GM12878 (cell line): Measurements from ENCODE around the gene UHRF1. TPM values are rescaled to one million over a fixed set of nuclear protein-coding genes. Genes with fewer than 3 reads are reported as not detected.

ENCODE experiments used
- ASH2L ChIP-seq: fragments of 300-600, 200-600 bp; sonication (generic); IDR thresholded peaks from 2 replicates; pipeline ENCODE4 v1.6.1; 2017; ENCODE audit warnings: low read depth, mild to moderate bottlenecking, borderline replicate concordance
- ATF3 ChIP-seq: IDR thresholded peaks from 2 replicates; pipeline ENCODE4 v1.6.1; 2011; ENCODE audit warnings: low read depth, mild to moderate bottlenecking, low read length, moderate library complexity, borderline replicate concordance; ENCODE audit errors: extremely low read depth
- CTCF ChIP-seq, 3 experiments: IDR thresholded peaks in 2 of 3; conservative IDR thresholded peaks in 1 of 3; 2 replicates each; pipeline ENCODE4 v1.5.1; 2011; ENCODE audit warnings: low read depth in 3 of 3, low read length in 3 of 3, mild to moderate bottlenecking in 3 of 3, control low read depth in 2 of 3, moderate library complexity in 2 of 3, inconsistent platforms in 1 of 3, mixed read lengths in 1 of 3; ENCODE audit not compliant: control insufficient read depth in 2 of 3, insufficient read depth in 1 of 3; ENCODE audit errors: extremely low read depth in 1 of 3
- EP300 ChIP-seq, 2 experiments: fragments of 150-350 bp in 1 of 2; IDR thresholded peaks; 2 replicates each; pipeline ENCODE4 v1.6.1; 2011 to 2012; ENCODE audit warnings: low read depth in 2 of 2, low read length in 2 of 2, borderline replicate concordance in 1 of 2, improper control_type of control experiment in 1 of 2, inconsistent platforms in 1 of 2; ENCODE audit not compliant: control insufficient read depth in 1 of 2
- FOS ChIP-seq: IDR thresholded peaks from 3 replicates; pipeline ENCODE4 v1.6.1; 2011; ENCODE audit warnings: borderline replicate concordance; ENCODE audit not compliant: insufficient read length; ENCODE audit errors: extremely low read depth
- HDAC2 ChIP-seq: fragments of 200-600 bp; sonication (generic); IDR thresholded peaks from 2 replicates; pipeline ENCODE4 v1.6.1; 2017
- MAX ChIP-seq: IDR thresholded peaks from 2 replicates; pipeline ENCODE4 v1.6.1; 2012; ENCODE audit warnings: low read depth, low read length, improper control_type of control experiment
- MTA2 ChIP-seq: fragments of 450-650 bp; IDR thresholded peaks from 2 replicates; pipeline ENCODE4 v1.6.1; 2016; ENCODE audit warnings: low read depth, mild to moderate bottlenecking, moderate library complexity
- NFIC ChIP-seq: IDR thresholded peaks from 2 replicates; pipeline ENCODE4 v1.6.1; 2012; ENCODE audit warnings: low read depth, mild to moderate bottlenecking, inconsistent platforms, low read length, moderate library complexity
- NFXL1 ChIP-seq: fragments of 450-650 bp; IDR thresholded peaks from 2 replicates; pipeline ENCODE4 v1.6.1; 2017; ENCODE audit warnings: antibody characterized with exemption, mild to moderate bottlenecking, borderline replicate concordance
- NKRF ChIP-seq: fragments of 450-650 bp; conservative IDR thresholded peaks from 2 replicates; pipeline ENCODE4 v1.6.1; 2017; ENCODE audit warnings: mild to moderate bottlenecking, moderate library complexity
- NR2F1 ChIP-seq: fragments of 450-650 bp; conservative IDR thresholded peaks from 2 replicates; pipeline ENCODE4 v1.6.1; 2017; ENCODE audit warnings: mild to moderate bottlenecking
- NRF1 ChIP-seq: conservative IDR thresholded peaks from 2 replicates; pipeline ENCODE4 v1.6.1; 2011; ENCODE audit warnings: mild to moderate bottlenecking, low read depth, low read length, improper control_type of control experiment
- RB1 ChIP-seq: fragments of 450-650 bp; formaldehyde crosslinking; IDR thresholded peaks from 2 replicates; pipeline ENCODE4 v1.6.1; 2017; ENCODE audit warnings: mild to moderate bottlenecking, borderline replicate concordance
- RELB ChIP-seq: fragments of 450-650 bp; IDR thresholded peaks from 2 replicates; pipeline ENCODE4 v1.6.1; 2017; ENCODE audit warnings: low read depth, mild to moderate bottlenecking, moderate library complexity
- SPI1 ChIP-seq: IDR thresholded peaks from 2 replicates; pipeline ENCODE4 v1.6.1; 2011; ENCODE audit warnings: low read depth, mild to moderate bottlenecking, low read length, moderate library complexity, borderline replicate concordance; ENCODE audit not compliant: insufficient read depth
- SREBF2 ChIP-seq: IDR thresholded peaks from 2 replicates; pipeline ENCODE4 v1.6.1; 2012; ENCODE audit warnings: mild to moderate bottlenecking, low read length
- TCF12 ChIP-seq: IDR thresholded peaks from 2 replicates; pipeline ENCODE4 v1.6.1; 2011; ENCODE audit warnings: low read depth, mild to moderate bottlenecking, low read length
- YY1 ChIP-seq: IDR thresholded peaks from 2 replicates; pipeline ENCODE4 v1.6.1; 2011; ENCODE audit warnings: low read depth, mild to moderate bottlenecking, low read length
- polyA plus RNA-seq, 11 experiments: library from polyadenylated mRNA; depleted of rRNA in 4 of 11; unstranded in 6 of 11; stranded (reverse) in 5 of 11; fragments of >200 nt; fragmentation: Nextera tagmentation in 4 of 11; fragmentation: Illumina TruSeq in 1 of 11; extraction: Ambion mirVana in 4 of 11; extraction: Trizol in 1 of 11; gene quantifications; 1 replicate in 1 of 11; 2 replicates in 10 of 11; pipeline versions ENCODE4 v1.2.1 to v1.2.3, GENCODE V29; 2011 to 2016; ENCODE audit warnings: inconsistent platforms in 2 of 11, missing spikeins in 2 of 11, low read depth in 1 of 11
- total RNA-seq, 4 experiments: library from RNA; depleted of rRNA in 3 of 4; stranded (reverse); fragments of >200 nt in 3 of 4; fragmentation: Illumina TruSeq in 1 of 4; extraction: Trizol in 1 of 4; gene quantifications; 2 replicates each; pipeline versions ENCODE4 v1.2.1 to v1.2.3, GENCODE V29; 2013 to 2021
- TF ChIP-seq, protein P1 (sequence below): fragments of 450-650 bp; IDR thresholded peaks from 2 replicates; pipeline ENCODE4 v1.6.1; 2016; ENCODE audit warnings: mild to moderate bottlenecking

The UHRF1 gene
- total and polyA plus RNA-seq, 10 of the 15 experiments (the other 5 are each of a cell fraction or from before 2014, with no cell fraction given) = 13.0 to 109 (median 37.7) TPM

GRCh38 chr19:4866595-4867424 lies 42.5 kb upstream of the UHRF1 start (continued):
- TF ChIP-seq NKRF = peak; percentile 37; the same call in 1 of the 2 replicates
- TF ChIP-seq, protein P1, sequence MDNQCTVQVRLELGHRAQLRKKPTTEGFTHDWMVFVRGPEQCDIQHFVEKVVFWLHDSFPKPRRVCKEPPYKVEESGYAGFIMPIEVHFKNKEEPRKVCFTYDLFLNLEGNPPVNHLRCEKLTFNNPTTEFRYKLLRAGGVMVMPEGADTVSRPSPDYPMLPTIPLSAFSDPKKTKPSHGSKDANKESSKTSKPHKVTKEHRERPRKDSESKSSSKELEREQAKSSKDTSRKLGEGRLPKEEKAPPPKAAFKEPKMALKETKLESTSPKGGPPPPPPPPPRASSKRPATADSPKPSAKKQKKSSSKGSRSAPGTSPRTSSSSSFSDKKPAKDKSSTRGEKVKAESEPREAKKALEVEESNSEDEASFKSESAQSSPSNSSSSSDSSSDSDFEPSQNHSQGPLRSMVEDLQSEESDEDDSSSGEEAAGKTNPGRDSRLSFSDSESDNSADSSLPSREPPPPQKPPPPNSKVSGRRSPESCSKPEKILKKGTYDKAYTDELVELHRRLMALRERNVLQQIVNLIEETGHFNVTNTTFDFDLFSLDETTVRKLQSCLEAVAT = 0 out of 2 replicates have a peak, but pooled peaks have one; percentile 24
- 0 out of 2 replicates have a peak, but pooled peaks have one; percentile 26 for TF ChIP-seq YY1
- TF ChIP-seq RELB = no peak
- peak; percentile 35; the same call in 1 of the 2 replicates for TF ChIP-seq MTA2
- no peak for TF ChIP-seq HDAC2
- no peak for TF ChIP-seq MAX
- TF ChIP-seq CTCF (IDR thresholded peaks at IDR 0.05 in 2 of 3, conservative IDR thresholded peaks at IDR 0.05 in 1 of 3; ENCODE audit: control insufficient read depth in 2 of 3, extremely low read depth in 1 of 3, insufficient read depth in 1 of 3, low read depth in 3 of 3, low read length in 3 of 3) = peak in 2 of 3 experiments; percentile 4 to 11; a peak in 1 of 6 replicates
- TF ChIP-seq ASH2L = no peak
- 0 out of 2 replicates have a peak, but pooled peaks have one; percentile 27 for TF ChIP-seq RB1
- 0 out of 2 replicates have a peak, but pooled peaks have one; percentile 7 for TF ChIP-seq TCF12
- TF ChIP-seq EP300 (IDR thresholded peaks at IDR 0.05; ENCODE audit: borderline replicate concordance in 1 of 2, control insufficient read depth in 1 of 2, low read depth in 2 of 2, low read length in 2 of 2) = no peak
- no peak for TF ChIP-seq NRF1
- no peak for TF ChIP-seq SPI1
- peak; percentile 86 for TF ChIP-seq NR2F1
- TF ChIP-seq NFXL1 = no peak
- no peak for TF ChIP-seq FOS
- TF ChIP-seq NFIC = no peak
- TF ChIP-seq ATF3 = no peak
- no peak for TF ChIP-seq SREBF2
